Activated naive CD8-positive, alpha-beta T cell (primary cell): ENCODE measurements around the gene HHLA2.

Source experiments
- H3K27ac Mint-ChIP-seq: one replicate; pipeline ENCODE4 v1.8.0; 2021; ENCODE audit warnings: mixed read lengths
- H3K27me3 Mint-ChIP-seq: one replicate; pipeline ENCODE4 v1.8.0; 2021; ENCODE audit warnings: mixed read lengths
- H3K36me3 Mint-ChIP-seq: one replicate; pipeline ENCODE4 v1.8.0; 2021; ENCODE audit warnings: mixed read lengths
- H3K4me1 Mint-ChIP-seq: one replicate; pipeline ENCODE4 v1.8.0; 2021; ENCODE audit warnings: low read depth, mixed read lengths
- H3K4me3 Mint-ChIP-seq: one replicate; pipeline ENCODE4 v1.8.0; 2021; ENCODE audit warnings: mild to moderate bottlenecking, mixed read lengths
- H3K9me3 Mint-ChIP-seq: one replicate; pipeline ENCODE4 v1.8.0; 2021; ENCODE audit warnings: low read depth, mixed read lengths

Gene HHLA2

GRCh38 chr3:108289159-108289558 is 7.2 kb upstream of the HHLA2 start:
- Mint-ChIP-seq H3K27me3 (no peaks in the 10 kb centered on the region), H3K36me3 (peaks cover 3% of the 10 kb centered on the region), H3K27ac (no peak overlapping the region), H3K9me3 (no peaks in the 10 kb centered on the region), H3K4me3 (no peak overlapping the region), H3K4me1 (peaks cover 27% of the 10 kb centered on the region)

- no peaks in the 10 kb centered on the region for H3K27me3 Mint-ChIP-seq
- peaks cover 39% of the 10 kb centered on the region for H3K4me1 Mint-ChIP-seq
- no peaks in the 10 kb centered on the region for H3K36me3 Mint-ChIP-seq
- peak overlapping the region; percentile 72 for H3K4me3 Mint-ChIP-seq
- H3K27ac Mint-ChIP-seq = peak overlapping the region; percentile 87
- H3K9me3 Mint-ChIP-seq = no peaks in the 10 kb centered on the region
Measured at GRCh38 chr3:108292450-108292849, 3.9 kb upstream of the HHLA2 start.

- H3K4me1 Mint-ChIP-seq = peaks cover 38% of the 10 kb centered on the region
- H3K36me3 Mint-ChIP-seq = no peaks in the 10 kb centered on the region
- peak overlapping the region; percentile 72 for H3K4me3 Mint-ChIP-seq
- H3K9me3 Mint-ChIP-seq = no peaks in the 10 kb centered on the region
- no peaks in the 10 kb centered on the region for H3K27me3 Mint-ChIP-seq
- peak overlapping the region; percentile 87 for H3K27ac Mint-ChIP-seq
Measured at GRCh38 chr3:108292905-108293328, 3.4 kb upstream of the HHLA2 start.

- H3K9me3 Mint-ChIP-seq = no peaks in the 10 kb centered on the region
- peak overlapping the region; percentile 72 for H3K4me3 Mint-ChIP-seq
- H3K27ac Mint-ChIP-seq = peak overlapping the region; percentile 87
- H3K36me3 Mint-ChIP-seq = no peaks in the 10 kb centered on the region
- H3K27me3 Mint-ChIP-seq = no peaks in the 10 kb centered on the region
- peaks cover 38% of the 10 kb centered on the region for H3K4me1 Mint-ChIP-seq
Measured at GRCh38 chr3:108293858-108294257, 2.5 kb upstream of the HHLA2 start.

- Mint-ChIP-seq H3K27me3 (no peaks in the 10 kb centered on the region), H3K4me1 (peaks cover 47% of the 10 kb centered on the region), H3K4me3 (no peak overlapping the region), H3K36me3 (no peaks in the 10 kb centered on the region), H3K9me3 (no peaks in the 10 kb centered on the region), H3K27ac (no peak overlapping the region)
Measured at GRCh38 chr3:108295421-108296175, 750 bp upstream of the HHLA2 start.

- no peaks in the 10 kb centered on the region for H3K36me3 Mint-ChIP-seq
- H3K27me3 Mint-ChIP-seq = no peaks in the 10 kb centered on the region
- H3K9me3 Mint-ChIP-seq = no peaks in the 10 kb centered on the region
- peaks cover 53% of the 10 kb centered on the region for H3K4me1 Mint-ChIP-seq
- no peak overlapping the region for H3K4me3 Mint-ChIP-seq
- no peak overlapping the region for H3K27ac Mint-ChIP-seq
Measured at GRCh38 chr3:108297647-108298046, 1.3 kb downstream of the HHLA2 start.

GRCh38 chr3:108298056-108298455 is 1.7 kb downstream of the HHLA2 start:
- no peak overlapping the region for H3K4me3 Mint-ChIP-seq
- no peaks in the 10 kb centered on the region for H3K27me3 Mint-ChIP-seq
- H3K36me3 Mint-ChIP-seq = no peaks in the 10 kb centered on the region
- H3K27ac Mint-ChIP-seq = no peak overlapping the region
- H3K9me3 Mint-ChIP-seq = no peaks in the 10 kb centered on the region
- H3K4me1 Mint-ChIP-seq = peaks cover 53% of the 10 kb centered on the region

- Mint-ChIP-seq H3K27me3 (no peaks in the 10 kb centered on the region), H3K4me3 (no peak overlapping the region), H3K27ac (peak overlapping the region; percentile 46), H3K4me1 (peaks cover 40% of the 10 kb centered on the region), H3K36me3 (no peaks in the 10 kb centered on the region), H3K9me3 (no peaks in the 10 kb centered on the region)
Measured at GRCh38 chr3:108300103-108300849, 3.9 kb downstream of the HHLA2 start.

- H3K4me3 Mint-ChIP-seq = peak overlapping the region; percentile 71
- peak overlapping the region; percentile 86 for H3K27ac Mint-ChIP-seq
- no peaks in the 10 kb centered on the region for H3K36me3 Mint-ChIP-seq
- no peaks in the 10 kb centered on the region for H3K9me3 Mint-ChIP-seq
- peaks cover 34% of the 10 kb centered on the region for H3K4me1 Mint-ChIP-seq
- no peaks in the 10 kb centered on the region for H3K27me3 Mint-ChIP-seq
Measured at GRCh38 chr3:108301695-108302404, 5.5 kb downstream of the HHLA2 start.

- Mint-ChIP-seq H3K27ac (peak overlapping the region; percentile 86), H3K36me3 (no peaks in the 10 kb centered on the region), H3K4me1 (peaks cover 34% of the 10 kb centered on the region), H3K9me3 (no peaks in the 10 kb centered on the region), H3K27me3 (no peaks in the 10 kb centered on the region), H3K4me3 (peak overlapping the region; percentile 71)
Measured at GRCh38 chr3:108302570-108302969, 6.2 kb downstream of the HHLA2 start.

- peaks cover 4% of the 10 kb centered on the region for H3K9me3 Mint-ChIP-seq
- peaks cover 25% of the 10 kb centered on the region for H3K4me1 Mint-ChIP-seq
- H3K36me3 Mint-ChIP-seq = peaks cover 11% of the 10 kb centered on the region
- H3K27me3 Mint-ChIP-seq = no peaks in the 10 kb centered on the region
- H3K27ac Mint-ChIP-seq = no peak overlapping the region
- H3K4me3 Mint-ChIP-seq = no peak overlapping the region
Measured at GRCh38 chr3:108305484-108306172, 9.3 kb downstream of the HHLA2 start.

GRCh38 chr3:108311797-108312196 is 15.4 kb downstream of the HHLA2 start:
- H3K9me3 Mint-ChIP-seq = peaks cover 4% of the 10 kb centered on the region
- no peak overlapping the region for H3K27ac Mint-ChIP-seq
- no peak overlapping the region for H3K4me3 Mint-ChIP-seq
- peaks cover 11% of the 10 kb centered on the region for H3K36me3 Mint-ChIP-seq
- no peaks in the 10 kb centered on the region for H3K4me1 Mint-ChIP-seq
- peaks cover 2% of the 10 kb centered on the region for H3K27me3 Mint-ChIP-seq

- H3K27me3 Mint-ChIP-seq = peaks cover 2% of the 10 kb centered on the region
- H3K4me1 Mint-ChIP-seq = no peaks in the 10 kb centered on the region
- no peak overlapping the region for H3K27ac Mint-ChIP-seq
- H3K9me3 Mint-ChIP-seq = peaks cover 4% of the 10 kb centered on the region
- H3K36me3 Mint-ChIP-seq = peaks cover 11% of the 10 kb centered on the region
- no peak overlapping the region for H3K4me3 Mint-ChIP-seq
Measured at GRCh38 chr3:108312656-108313055, 16.3 kb downstream of the HHLA2 start.

GRCh38 chr3:108315767-108316301 is 19.5 kb downstream of the HHLA2 start:
- H3K36me3 Mint-ChIP-seq = no peaks in the 10 kb centered on the region
- peaks cover 3% of the 10 kb centered on the region for H3K4me1 Mint-ChIP-seq
- H3K27me3 Mint-ChIP-seq = peaks cover 2% of the 10 kb centered on the region
- H3K4me3 Mint-ChIP-seq = no peak overlapping the region
- no peaks in the 10 kb centered on the region for H3K9me3 Mint-ChIP-seq
- H3K27ac Mint-ChIP-seq = no peak overlapping the region
